T-helper 1 cell (primary cell): Measurements from ENCODE around the gene LAD1.

Experiments
- DNase-seq, 5 donors: peaks; one replicate each; pipeline ENCODE4 v3.0.0-alpha.2; 2012 to 2020

The LAD1 gene

DNA sequence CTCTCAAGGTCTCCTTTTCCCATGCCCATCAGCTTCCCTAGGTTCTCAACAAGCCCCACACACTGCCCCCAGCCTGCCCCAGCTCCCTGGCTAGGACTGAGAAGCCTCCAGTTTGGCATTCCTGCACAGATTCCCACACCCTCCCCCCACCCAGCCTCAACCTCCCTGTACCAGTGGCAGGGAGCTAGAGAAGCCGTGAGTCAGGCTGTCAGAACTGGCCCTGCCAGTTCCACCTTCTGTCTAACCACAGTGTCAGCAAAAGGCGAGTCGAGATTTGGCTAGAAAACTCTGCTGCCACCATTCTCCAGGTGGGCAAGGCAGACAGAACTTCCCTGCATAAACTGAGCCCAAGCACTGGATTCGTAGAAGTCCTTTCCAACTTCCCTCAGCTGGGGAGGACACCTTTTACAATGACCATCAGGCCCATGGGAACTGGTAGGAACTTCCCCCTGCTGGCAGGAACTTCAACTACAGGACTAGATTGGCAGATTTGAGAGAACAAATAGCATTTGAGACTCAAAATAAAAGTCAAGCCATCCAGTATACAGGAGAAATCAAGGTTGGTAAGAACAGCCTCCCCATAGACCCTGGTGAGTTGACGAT lies 52.7 kb downstream of the LAD1 start:
- no peak for DNase-seq

GRCh38 chr1:201345081-201345355 lies 54.1 kb downstream of the LAD1 start:
- no peak for DNase-seq

GRCh38 chr1:201344206-201345080 lies 54.7 kb downstream of the LAD1 start:
- no peak for DNase-seq

DNA sequence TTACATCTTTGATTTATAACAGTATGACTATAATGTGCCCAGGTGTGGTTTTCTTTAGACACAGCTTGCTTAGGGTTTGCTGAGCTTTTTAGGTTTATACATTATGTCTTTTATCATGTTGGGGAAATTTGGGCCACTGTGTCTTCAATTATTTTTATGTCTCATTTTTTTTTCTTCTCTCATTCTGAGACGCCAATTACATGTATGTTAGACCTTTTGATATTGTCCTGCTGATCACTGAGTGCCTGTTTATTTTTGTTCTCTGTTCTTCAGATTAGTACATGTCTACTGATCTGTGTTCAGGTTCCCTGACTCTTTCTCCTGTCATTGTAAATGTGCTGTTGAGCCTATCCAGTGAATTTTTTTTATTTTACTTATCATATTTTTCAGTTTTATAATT lies 57.7 kb downstream of the LAD1 start:
- DNase-seq = no peak

- DNase-seq = no peak
These were observed 62.2 kb downstream of the LAD1 start for GRCh38 chr1:201336711-201337450.

- DNase-seq = no peak
These were observed 63.2 kb downstream of the LAD1 start for GRCh38 chr1:201335901-201336300.

GRCh38 chr1:201335174-201335870 lies 63.8 kb downstream of the LAD1 start:
- DNase-seq = no peak

DNA sequence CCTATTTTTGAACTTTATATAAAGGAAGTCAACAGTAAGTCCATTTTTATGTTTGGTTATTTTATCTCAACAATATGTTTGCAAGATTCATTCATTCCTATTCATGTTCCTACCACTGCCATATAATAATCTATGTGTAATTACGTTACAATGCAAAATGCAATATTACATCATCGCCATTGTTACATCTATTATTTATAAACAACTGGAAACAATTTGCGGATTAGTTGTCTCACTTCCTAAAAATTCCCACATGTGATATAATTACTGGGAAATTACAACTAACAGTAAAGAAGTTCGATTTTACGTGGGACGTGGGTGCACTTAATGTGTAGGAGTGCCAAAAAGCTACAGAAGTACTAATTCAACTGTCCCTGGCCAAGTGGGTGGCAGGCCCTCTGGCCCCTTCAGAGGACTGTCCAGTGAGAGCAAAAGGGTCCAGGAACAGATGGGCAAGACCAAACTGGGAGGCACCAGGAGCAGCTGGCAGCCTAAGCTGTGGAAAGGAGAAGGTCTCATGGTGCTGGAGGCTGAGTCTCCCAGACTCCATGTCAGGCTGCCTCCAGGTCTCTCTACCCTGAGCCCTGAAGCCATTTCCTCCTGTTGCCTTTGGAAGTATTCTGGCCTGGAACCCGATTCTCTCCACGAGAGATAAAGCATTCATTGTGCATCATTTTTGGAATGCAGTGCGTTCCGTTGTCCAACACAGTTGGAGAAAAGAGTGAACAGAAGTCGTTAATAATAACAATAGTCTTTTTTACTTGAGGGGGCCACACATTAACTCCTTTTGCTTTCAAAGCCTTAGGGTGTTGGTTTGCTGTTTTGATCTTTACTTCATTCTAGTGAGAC lies 64.6 kb downstream of the LAD1 start:
- no peak for DNase-seq

DNA sequence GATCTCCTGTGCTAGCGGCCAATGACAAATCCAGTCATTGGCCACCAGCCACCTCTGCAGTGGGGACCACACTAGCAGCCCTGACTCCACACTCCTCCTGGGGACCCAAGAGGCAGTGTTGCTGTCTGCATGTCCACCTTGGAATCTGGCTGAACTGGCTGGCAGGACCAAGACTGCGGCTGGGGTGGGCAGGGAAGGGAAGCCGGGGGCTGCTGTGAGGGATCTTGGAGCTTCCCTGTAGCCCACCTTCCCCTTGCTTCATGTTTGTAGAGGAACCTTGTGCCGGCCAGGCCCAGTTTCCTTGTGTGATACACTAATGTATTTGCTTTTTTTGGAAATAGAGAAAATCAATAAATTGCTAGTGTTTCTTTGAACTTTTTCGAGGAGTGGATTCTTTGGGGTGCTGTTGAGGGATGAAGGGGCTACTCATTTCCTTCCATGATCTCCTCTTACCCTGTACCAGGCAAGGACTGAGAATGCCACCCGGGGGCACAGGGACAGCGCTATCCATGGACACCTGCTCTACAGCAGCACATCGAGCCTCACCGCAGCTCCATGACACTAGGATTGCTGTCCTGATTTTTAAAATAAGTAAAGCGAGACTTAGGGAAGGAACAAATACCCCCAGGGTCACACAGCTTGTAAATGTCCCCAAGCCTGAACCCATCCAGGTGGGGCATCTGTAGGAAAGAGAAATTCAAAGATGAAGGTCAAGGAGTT lies 66.3 kb downstream of the LAD1 start:
- no peak for DNase-seq

DNA sequence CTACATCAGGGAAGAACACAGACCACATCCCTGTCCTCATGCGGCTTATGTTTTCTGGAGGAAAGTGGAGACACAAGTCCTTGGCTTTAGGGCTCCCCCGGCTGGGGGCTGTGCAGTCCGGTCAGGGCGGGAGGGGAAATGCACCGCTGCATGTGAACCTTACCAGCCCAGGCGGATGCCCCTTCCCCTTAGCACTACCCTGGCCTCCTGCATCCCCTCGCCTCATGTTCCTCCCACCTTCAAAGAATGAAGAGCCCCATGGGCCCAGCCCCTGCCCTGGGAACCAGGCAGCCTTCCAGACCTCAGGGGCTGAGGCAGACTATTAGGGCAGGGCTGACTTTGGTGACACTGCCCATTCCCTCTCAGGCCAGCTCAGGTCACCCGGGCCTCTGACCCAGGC lies 67.1 kb downstream of the LAD1 start:
- DNase-seq = no peak

DNA sequence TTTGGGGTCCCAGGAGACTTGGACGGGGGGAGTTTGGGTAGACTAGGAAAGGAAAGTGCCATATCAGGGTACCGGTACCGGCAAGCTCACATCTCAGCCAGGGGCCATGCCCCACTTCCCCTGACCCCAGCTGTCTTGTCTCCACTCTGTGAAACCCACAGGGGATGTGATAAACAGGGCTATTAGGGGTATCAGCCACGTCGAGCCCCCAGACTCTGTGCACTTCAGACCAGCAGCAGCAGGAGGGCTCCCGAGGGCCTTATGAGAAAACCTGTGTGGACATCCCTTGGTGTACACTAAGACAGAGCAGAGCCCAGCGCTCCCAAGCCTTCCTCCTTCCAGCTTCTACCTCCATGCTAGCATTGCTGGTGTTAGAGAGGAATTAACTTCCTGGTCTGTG lies 68.0 kb downstream of the LAD1 start:
- DNase-seq = no peak
